Measurements from ENCODE around the gene SOX6. TPM values are rescaled to one million over a fixed set of nuclear protein-coding genes. Genes with fewer than 3 reads are reported as not detected.

The SOX6 gene
- polyA plus RNA-seq, 1 of the 3 experiments (the other 2 are of a cell fraction) = 0.03 TPM

DNA sequence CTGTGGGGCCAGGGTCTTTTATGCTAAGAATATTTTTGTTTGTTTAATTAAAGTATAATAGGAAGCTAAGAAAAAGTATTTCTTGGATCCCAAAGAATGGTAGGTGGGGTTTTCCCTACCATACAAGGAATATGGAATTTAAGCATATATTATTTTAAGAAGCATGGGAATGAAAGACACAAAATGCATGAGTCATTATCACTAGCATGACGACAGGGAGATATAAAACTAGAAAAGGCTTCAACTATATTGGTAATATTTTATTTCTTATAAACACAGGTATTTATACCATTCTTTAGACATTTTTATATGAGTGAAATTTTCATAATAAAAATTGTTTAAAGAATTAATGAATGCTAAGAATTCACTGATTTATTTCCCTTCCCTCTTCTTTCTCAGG is 39.3 kb upstream of the SOX6 start:
- Histone ChIP-seq H3K27ac (ENCODE audit: low read depth in 2 of 2, low read length in 1 of 2) (no peak overlapping the region), H3K4me3 (ENCODE audit: low read depth in 2 of 2, low read length in 1 of 2) (no peak overlapping the region), H3K9ac (no peak overlapping the region), H4K20me1 (ENCODE audit: insufficient read depth) (no peaks in the 10 kb centered on the region), H2AFZ (ENCODE audit: low read depth) (no peak overlapping the region), H3K36me3 (replicated peaks in 1 of 2; ENCODE audit: control insufficient read depth in 1 of 2, insufficient read depth in 2 of 2, low read length in 1 of 2) (no peaks in the 10 kb centered on the region), H3K79me2 (ENCODE audit: insufficient read depth) (no peaks in the 10 kb centered on the region), H3K9me3 (no peaks in the 10 kb centered on the region), H3K27me3 (ENCODE audit: insufficient read depth) (no peaks in the 10 kb centered on the region), H3K4me2 (no peak overlapping the region), H3F3A (replicated peaks; ENCODE audit: insufficient read depth) (no peaks in the 10 kb centered on the region), H3K4me1 (ENCODE audit: control insufficient read depth in 1 of 2, insufficient read depth in 2 of 2, low read depth in 1 of 2, low read length in 1 of 2) (no peaks in the 10 kb centered on the region; a peak in 1 of 4 replicates), H3K9me2 (no peaks in the 10 kb centered on the region)
- ChIA-PET POLR2A (no interaction called here), CTCF (no interaction called here)
- TF ChIP-seq ELF1 (IDR thresholded peaks at IDR 0.05) (no peak), MXI1 (IDR thresholded peaks at IDR 0.05; ENCODE audit: low read depth, low read length) (no peak), TCF12 (IDR thresholded peaks at IDR 0.05) (no peak), FOSL2 (IDR thresholded peaks at IDR 0.05; ENCODE audit: borderline replicate concordance, low read depth) (no peak), SIN3A (IDR thresholded peaks at IDR 0.05; ENCODE audit: borderline replicate concordance, low read depth, low read length) (no peak), EZH2phosphoT487 (IDR thresholded peaks at IDR 0.05; ENCODE audit: borderline replicate concordance, low read depth) (no peak), NFIC (IDR thresholded peaks at IDR 0.05; ENCODE audit: borderline replicate concordance) (no peak), CHD2 (IDR thresholded peaks at IDR 0.05; ENCODE audit: low read length, partially characterized antibody) (no peak), JUND (IDR thresholded peaks at IDR 0.05) (no peak), TEAD4 (IDR thresholded peaks at IDR 0.05; ENCODE audit: borderline replicate concordance, insufficient read depth) (no peak), MEF2A (IDR thresholded peaks at IDR 0.05; ENCODE audit: borderline replicate concordance, low read depth) (no peak), FOXM1 (IDR thresholded peaks at IDR 0.05; ENCODE audit: low read depth) (no peak), GABPA (IDR thresholded peaks at IDR 0.05; ENCODE audit: low read depth) (no peak), RCOR1 (IDR thresholded peaks at IDR 0.05; ENCODE audit: low read length) (no peak), NRF1 (IDR thresholded peaks at IDR 0.05; ENCODE audit: low read depth, low read length) (no peak), RXRA (IDR thresholded peaks at IDR 0.05; ENCODE audit: borderline replicate concordance, low read depth) (no peak), GATA2 (CRISPR knock-in tag; IDR thresholded peaks at IDR 0.05) (no peak), SMC3 (IDR thresholded peaks at IDR 0.05; ENCODE audit: low read depth, low read length) (no peak)
- TF ChIP-seq, protein P1, sequence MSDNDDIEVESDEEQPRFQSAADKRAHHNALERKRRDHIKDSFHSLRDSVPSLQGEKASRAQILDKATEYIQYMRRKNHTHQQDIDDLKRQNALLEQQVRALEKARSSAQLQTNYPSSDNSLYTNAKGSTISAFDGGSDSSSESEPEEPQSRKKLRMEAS (IDR thresholded peaks at IDR 0.05; ENCODE audit: low read depth) = no peak
- TF ChIP-seq, protein P2, sequence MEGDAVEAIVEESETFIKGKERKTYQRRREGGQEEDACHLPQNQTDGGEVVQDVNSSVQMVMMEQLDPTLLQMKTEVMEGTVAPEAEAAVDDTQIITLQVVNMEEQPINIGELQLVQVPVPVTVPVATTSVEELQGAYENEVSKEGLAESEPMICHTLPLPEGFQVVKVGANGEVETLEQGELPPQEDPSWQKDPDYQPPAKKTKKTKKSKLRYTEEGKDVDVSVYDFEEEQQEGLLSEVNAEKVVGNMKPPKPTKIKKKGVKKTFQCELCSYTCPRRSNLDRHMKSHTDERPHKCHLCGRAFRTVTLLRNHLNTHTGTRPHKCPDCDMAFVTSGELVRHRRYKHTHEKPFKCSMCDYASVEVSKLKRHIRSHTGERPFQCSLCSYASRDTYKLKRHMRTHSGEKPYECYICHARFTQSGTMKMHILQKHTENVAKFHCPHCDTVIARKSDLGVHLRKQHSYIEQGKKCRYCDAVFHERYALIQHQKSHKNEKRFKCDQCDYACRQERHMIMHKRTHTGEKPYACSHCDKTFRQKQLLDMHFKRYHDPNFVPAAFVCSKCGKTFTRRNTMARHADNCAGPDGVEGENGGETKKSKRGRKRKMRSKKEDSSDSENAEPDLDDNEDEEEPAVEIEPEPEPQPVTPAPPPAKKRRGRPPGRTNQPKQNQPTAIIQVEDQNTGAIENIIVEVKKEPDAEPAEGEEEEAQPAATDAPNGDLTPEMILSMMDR (IDR thresholded peaks at IDR 0.05) = no peak
- no peak for DNase-seq
- 27% methylated on average over 1 of the region's 1 CpG for WGBS (ENCODE audit: low lambda C conversion rate)

DNA sequence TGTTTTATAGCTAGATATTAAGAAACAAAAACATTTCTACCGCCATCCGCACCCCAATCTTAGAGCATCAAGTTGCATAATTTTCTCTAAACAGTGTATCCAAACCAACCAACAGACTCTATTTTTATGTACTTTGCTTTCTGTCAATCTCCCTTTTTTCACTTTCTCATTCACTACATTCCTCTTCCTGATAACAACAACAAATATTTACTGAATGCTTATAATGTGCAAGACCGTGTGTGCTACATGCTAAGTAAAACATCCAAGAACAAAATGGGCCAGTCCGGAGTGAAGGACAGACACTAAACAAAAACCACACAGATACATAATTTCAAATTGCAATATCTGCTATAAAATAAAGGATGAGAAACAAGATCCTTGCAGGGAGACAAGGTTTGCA is 38.6 kb upstream of the SOX6 start:
- no peaks in the 10 kb centered on the region for H3K9me2 ChIP-seq
- ChIA-PET CTCF (no interaction called here), POLR2A (no interaction called here)
- no peaks in the 10 kb centered on the region for H3K9me3 ChIP-seq
- H3K4me1 ChIP-seq (ENCODE audit: control insufficient read depth in 1 of 2, insufficient read depth in 2 of 2, low read depth in 1 of 2, low read length in 1 of 2) = no peaks in the 10 kb centered on the region; a peak in 1 of 4 replicates
- no peak for TF ChIP-seq MXI1 (IDR thresholded peaks at IDR 0.05; ENCODE audit: low read depth, low read length)
- no peaks in the 10 kb centered on the region for H3K27me3 ChIP-seq (ENCODE audit: insufficient read depth)
- H3K9ac ChIP-seq = no peak overlapping the region
- WGBS (ENCODE audit: low lambda C conversion rate) = 78% methylated on average over 4 of the region's 4 CpGs
- H3K27ac ChIP-seq (ENCODE audit: low read depth in 2 of 2, low read length in 1 of 2) = no peak overlapping the region
- no peaks in the 10 kb centered on the region for H3F3A ChIP-seq (replicated peaks; ENCODE audit: insufficient read depth)
- no peaks in the 10 kb centered on the region for H3K36me3 ChIP-seq (replicated peaks in 1 of 2; ENCODE audit: control insufficient read depth in 1 of 2, insufficient read depth in 2 of 2, low read length in 1 of 2)
- H3K79me2 ChIP-seq (ENCODE audit: insufficient read depth) = no peaks in the 10 kb centered on the region
- no peak for DNase-seq
- H2AFZ ChIP-seq (ENCODE audit: low read depth) = no peak overlapping the region
- H3K4me3 ChIP-seq (ENCODE audit: low read depth in 2 of 2, low read length in 1 of 2) = no peak overlapping the region
- H3K4me2 ChIP-seq = no peak overlapping the region
- H4K20me1 ChIP-seq (ENCODE audit: insufficient read depth) = no peaks in the 10 kb centered on the region

All from SK-N-SH (cell line).